Measurements from ENCODE around the gene CTSW. TPM values are rescaled to one million over a fixed set of nuclear protein-coding genes. Genes with fewer than 3 reads are reported as not detected.

Gene CTSW
- polyA plus RNA-seq, 1 donor from 2014 or later: not detected

DNA sequence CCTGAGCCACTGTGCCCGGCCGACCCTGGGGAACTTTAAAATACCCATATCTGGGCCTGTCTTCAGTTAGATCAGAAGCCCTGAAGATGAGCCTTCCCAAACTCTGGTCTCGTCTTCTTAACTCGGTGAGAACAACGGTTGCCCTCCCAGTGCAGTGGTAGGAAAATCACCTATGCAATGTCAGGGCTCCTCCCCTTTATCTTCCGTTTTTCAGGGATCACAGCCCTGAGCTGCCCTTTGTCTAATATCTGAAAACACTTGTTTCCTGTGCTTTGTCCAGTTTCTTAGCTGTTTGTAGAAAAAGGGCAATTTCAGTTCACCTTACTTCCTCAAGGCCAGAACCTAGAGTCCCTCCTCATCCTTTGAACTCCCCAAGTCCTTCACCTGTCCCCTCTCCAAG lies 49.0 kb downstream of the CTSW start:
- Histone ChIP-seq H3K9ac (ENCODE audit: low read length) (no peak overlapping the region), H2AFZ (ENCODE audit: low read depth, low read length) (no peak overlapping the region), H3K4me3 (ENCODE audit: low read length) (no peak overlapping the region), H3K27me3 (ENCODE audit: insufficient read depth, low read depth, low read length) (no peaks in the 10 kb centered on the region), H3K4me2 (ENCODE audit: low read length) (no peak overlapping the region), H3K36me3 (ENCODE audit: insufficient read depth, low read length) (no peaks in the 10 kb centered on the region), H4K20me1 (ENCODE audit: insufficient read depth) (no peaks in the 10 kb centered on the region), H3K79me2 (replicated peaks; ENCODE audit: insufficient read depth, low read length) (no peaks in the 10 kb centered on the region), H3F3A (ENCODE audit: insufficient read depth, low read length, poor library complexity, severe bottlenecking) (no peaks in the 10 kb centered on the region), H3K9me3 (ENCODE audit: low read length) (no peaks in the 10 kb centered on the region), H3K9me2 (ENCODE audit: insufficient read depth, low read length) (no peaks in the 10 kb centered on the region), H3K27ac (ENCODE audit: low read length) (no peak overlapping the region)
- TF ChIP-seq SMC3 (conservative IDR thresholded peaks at IDR 0.05; ENCODE audit: poor library complexity) (no peak), EP300 (conservative IDR thresholded peaks at IDR 0.05; ENCODE audit: poor library complexity, severe bottlenecking) (no peak), MXI1 (conservative IDR thresholded peaks at IDR 0.05; ENCODE audit: poor library complexity, severe bottlenecking) (no peak), EZH2 (IDR thresholded peaks at IDR 0.05; ENCODE audit: borderline replicate concordance, insufficient read depth, low read length, poor library complexity, severe bottlenecking) (no peak), RAD21 (conservative IDR thresholded peaks at IDR 0.05) (no peak), TAF1 (IDR thresholded peaks at IDR 0.05; ENCODE audit: low read depth) (no peak), POLR2AphosphoS5 (IDR thresholded peaks at IDR 0.05) (no peak)
- TF ChIP-seq, protein P1, sequence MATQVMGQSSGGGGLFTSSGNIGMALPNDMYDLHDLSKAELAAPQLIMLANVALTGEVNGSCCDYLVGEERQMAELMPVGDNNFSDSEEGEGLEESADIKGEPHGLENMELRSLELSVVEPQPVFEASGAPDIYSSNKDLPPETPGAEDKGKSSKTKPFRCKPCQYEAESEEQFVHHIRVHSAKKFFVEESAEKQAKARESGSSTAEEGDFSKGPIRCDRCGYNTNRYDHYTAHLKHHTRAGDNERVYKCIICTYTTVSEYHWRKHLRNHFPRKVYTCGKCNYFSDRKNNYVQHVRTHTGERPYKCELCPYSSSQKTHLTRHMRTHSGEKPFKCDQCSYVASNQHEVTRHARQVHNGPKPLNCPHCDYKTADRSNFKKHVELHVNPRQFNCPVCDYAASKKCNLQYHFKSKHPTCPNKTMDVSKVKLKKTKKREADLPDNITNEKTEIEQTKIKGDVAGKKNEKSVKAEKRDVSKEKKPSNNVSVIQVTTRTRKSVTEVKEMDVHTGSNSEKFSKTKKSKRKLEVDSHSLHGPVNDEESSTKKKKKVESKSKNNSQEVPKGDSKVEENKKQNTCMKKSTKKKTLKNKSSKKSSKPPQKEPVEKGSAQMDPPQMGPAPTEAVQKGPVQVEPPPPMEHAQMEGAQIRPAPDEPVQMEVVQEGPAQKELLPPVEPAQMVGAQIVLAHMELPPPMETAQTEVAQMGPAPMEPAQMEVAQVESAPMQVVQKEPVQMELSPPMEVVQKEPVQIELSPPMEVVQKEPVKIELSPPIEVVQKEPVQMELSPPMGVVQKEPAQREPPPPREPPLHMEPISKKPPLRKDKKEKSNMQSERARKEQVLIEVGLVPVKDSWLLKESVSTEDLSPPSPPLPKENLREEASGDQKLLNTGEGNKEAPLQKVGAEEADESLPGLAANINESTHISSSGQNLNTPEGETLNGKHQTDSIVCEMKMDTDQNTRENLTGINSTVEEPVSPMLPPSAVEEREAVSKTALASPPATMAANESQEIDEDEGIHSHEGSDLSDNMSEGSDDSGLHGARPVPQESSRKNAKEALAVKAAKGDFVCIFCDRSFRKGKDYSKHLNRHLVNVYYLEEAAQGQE (IDR thresholded peaks at IDR 0.05; ENCODE audit: borderline replicate concordance): no peak
- TF ChIP-seq, protein P2, sequence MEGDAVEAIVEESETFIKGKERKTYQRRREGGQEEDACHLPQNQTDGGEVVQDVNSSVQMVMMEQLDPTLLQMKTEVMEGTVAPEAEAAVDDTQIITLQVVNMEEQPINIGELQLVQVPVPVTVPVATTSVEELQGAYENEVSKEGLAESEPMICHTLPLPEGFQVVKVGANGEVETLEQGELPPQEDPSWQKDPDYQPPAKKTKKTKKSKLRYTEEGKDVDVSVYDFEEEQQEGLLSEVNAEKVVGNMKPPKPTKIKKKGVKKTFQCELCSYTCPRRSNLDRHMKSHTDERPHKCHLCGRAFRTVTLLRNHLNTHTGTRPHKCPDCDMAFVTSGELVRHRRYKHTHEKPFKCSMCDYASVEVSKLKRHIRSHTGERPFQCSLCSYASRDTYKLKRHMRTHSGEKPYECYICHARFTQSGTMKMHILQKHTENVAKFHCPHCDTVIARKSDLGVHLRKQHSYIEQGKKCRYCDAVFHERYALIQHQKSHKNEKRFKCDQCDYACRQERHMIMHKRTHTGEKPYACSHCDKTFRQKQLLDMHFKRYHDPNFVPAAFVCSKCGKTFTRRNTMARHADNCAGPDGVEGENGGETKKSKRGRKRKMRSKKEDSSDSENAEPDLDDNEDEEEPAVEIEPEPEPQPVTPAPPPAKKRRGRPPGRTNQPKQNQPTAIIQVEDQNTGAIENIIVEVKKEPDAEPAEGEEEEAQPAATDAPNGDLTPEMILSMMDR (IDR thresholded peaks at IDR 0.05; ENCODE audit: poor library complexity, severe bottlenecking): no peak

DNA sequence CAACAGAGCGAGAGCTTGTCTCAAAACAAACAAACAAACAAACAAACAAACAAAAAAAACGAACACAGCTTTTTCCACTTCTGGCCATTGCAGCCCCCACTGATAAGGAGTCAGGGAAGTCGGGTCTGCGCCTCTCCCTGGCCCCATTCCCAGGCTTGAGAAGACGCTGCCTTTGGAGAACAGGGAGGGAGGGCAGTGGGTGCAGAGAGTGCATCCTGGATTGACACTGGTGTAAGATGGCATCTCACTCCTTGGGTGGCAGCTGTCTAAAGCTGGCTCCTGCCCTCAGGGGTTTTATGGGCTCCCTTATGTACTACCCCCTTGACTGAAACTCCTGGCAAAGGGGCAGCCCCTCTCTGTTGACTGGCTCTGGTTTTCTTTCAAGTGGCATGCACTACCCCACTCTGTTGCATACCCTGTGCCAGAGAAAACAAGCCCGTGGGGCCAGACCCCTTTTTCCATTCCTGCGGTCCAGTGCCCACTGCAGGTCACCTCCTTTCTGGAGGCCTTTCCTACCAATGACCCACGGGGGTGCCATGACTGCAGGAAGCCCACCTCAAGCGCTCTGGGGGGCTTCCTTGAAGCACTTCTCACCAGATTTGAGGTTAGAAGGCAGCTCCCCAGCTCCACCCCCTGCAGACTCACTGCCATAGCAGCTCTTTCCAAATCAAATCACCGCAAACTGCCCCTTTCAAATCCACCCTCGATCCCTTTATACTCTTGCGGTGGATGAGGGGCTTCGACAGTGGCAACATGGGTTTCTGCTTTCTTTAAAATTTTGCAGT lies 52.3 kb downstream of the CTSW start:
- Histone ChIP-seq H3K27me3 (ENCODE audit: insufficient read depth, low read depth, low read length) (no peaks in the 10 kb centered on the region), H4K20me1 (ENCODE audit: insufficient read depth) (no peaks in the 10 kb centered on the region), H3F3A (ENCODE audit: insufficient read depth, low read length, poor library complexity, severe bottlenecking) (no peaks in the 10 kb centered on the region), H3K4me2 (ENCODE audit: low read length) (no peak overlapping the region), H2AFZ (ENCODE audit: low read depth, low read length) (no peak overlapping the region), H3K36me3 (ENCODE audit: insufficient read depth, low read length) (no peaks in the 10 kb centered on the region), H3K9me3 (ENCODE audit: low read length) (no peaks in the 10 kb centered on the region), H3K79me2 (replicated peaks; ENCODE audit: insufficient read depth, low read length) (no peaks in the 10 kb centered on the region), H3K27ac (ENCODE audit: low read length) (no peak overlapping the region), H3K4me3 (ENCODE audit: low read length) (no peak overlapping the region), H3K9me2 (ENCODE audit: insufficient read depth, low read length) (no peaks in the 10 kb centered on the region), H3K9ac (ENCODE audit: low read length) (no peak overlapping the region)
- TF ChIP-seq, protein P1 (IDR thresholded peaks at IDR 0.05; ENCODE audit: borderline replicate concordance): no peak
- TF ChIP-seq TAF1 (IDR thresholded peaks at IDR 0.05; ENCODE audit: low read depth) (no peak), SMC3 (conservative IDR thresholded peaks at IDR 0.05; ENCODE audit: poor library complexity) (no peak)

Measured in neural cell (in vitro differentiated cells).